ENCODE data around the gene GPR108.

GRCh38 chr19:6699935-6700334 is 37.4 kb downstream of the GPR108 start:
- TF ChIP-seq PPARA (CRISPR knock-in tag; IDR thresholded peaks at IDR 0.05; ENCODE audit: borderline replicate concordance) = no peak
- TF ChIP-seq ZNF70 (CRISPR knock-in tag; IDR thresholded peaks at IDR 0.05) = no peak
- no peak for TF ChIP-seq CSDC2 (CRISPR knock-in tag; IDR thresholded peaks at IDR 0.05)
- TF ChIP-seq PATZ1 (CRISPR knock-in tag; IDR thresholded peaks at IDR 0.05; ENCODE audit: borderline replicate concordance) = no peak
- no peak for TF ChIP-seq OSR1 (CRISPR knock-in tag; IDR thresholded peaks at IDR 0.05)
- TF ChIP-seq ARNTL (CRISPR knock-in tag; IDR thresholded peaks at IDR 0.05; ENCODE audit: borderline replicate concordance, low read depth) = no peak
- TF ChIP-seq SNAI2 (CRISPR knock-in tag; IDR thresholded peaks at IDR 0.05) = no peak
- TF ChIP-seq TSHZ2 (CRISPR knock-in tag; IDR thresholded peaks at IDR 0.05) = no peak
- TF ChIP-seq ZC3H10 (CRISPR knock-in tag; IDR thresholded peaks at IDR 0.05) = no peak
- no peak for TF ChIP-seq RARB (CRISPR knock-in tag; IDR thresholded peaks at IDR 0.05)
- no peak for TF ChIP-seq BACH2 (CRISPR knock-in tag; IDR thresholded peaks at IDR 0.05; ENCODE audit: borderline replicate concordance)
- TF ChIP-seq TOX (CRISPR knock-in tag; IDR thresholded peaks at IDR 0.05; ENCODE audit: borderline replicate concordance) = no peak
- no peak for TF ChIP-seq ESRRG (CRISPR knock-in tag; IDR thresholded peaks at IDR 0.05)

Data from SK-N-SH treated with all-trans-retinoic acid at 6 μM for 48 hours (cell line).